ENCODE measurements around the gene MAD2L1BP. TPM values are rescaled to one million over a fixed set of nuclear protein-coding genes. Genes with fewer than 3 reads are reported as not detected.

MAD2L1BP gene
- polyA plus RNA-seq, 1 donor (not counting 4 experiments of a cell fraction or from before 2014, with no cell fraction given): 34.2 TPM

DNA sequence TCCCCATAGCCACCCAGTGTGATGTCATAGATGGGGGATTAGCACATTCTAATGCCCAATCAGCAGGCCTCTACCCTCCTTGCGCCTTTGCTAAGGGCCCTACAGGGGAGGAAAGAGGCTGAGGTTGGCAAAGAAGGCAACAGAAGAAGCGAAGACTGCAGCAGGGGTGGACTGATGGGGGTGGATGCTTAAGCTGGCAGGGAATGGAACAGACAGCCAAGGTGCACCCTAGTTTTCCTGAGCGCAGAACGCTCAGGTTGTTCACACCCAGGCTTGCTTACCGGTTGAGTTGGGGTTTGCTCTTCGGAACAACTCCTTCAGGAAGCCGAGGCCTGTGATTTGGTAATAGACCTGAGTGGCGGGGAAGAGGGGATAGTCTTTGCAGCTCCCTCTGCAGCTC, 39.3 kb downstream of the MAD2L1BP start:
- Histone ChIP-seq H4K20me1 (ENCODE audit: control insufficient read depth, extremely low read depth, insufficient read depth, low read length) (no peaks in the 10 kb centered on the region), H3K27me3 (ENCODE audit: control insufficient read depth, extremely low read depth, insufficient read depth, low read length) (no peaks in the 10 kb centered on the region), H3K9ac (ENCODE audit: control insufficient read depth, extremely low read depth, insufficient read depth, low read length) (no peak overlapping the region), H2AFZ (ENCODE audit: control insufficient read depth, low read length) (no peak overlapping the region), H3K4me3 (ENCODE audit: control insufficient read depth in 2 of 3, extremely low read depth in 1 of 3, insufficient read depth in 2 of 3, low read depth in 1 of 3, low read length in 3 of 3) (no peak overlapping the region), H3K4me1 (ENCODE audit: control insufficient read depth, extremely low read depth, insufficient read depth, low read length) (peaks cover 4% of the 10 kb centered on the region), H3K9me1 (ENCODE audit: control insufficient read depth, extremely low read depth, insufficient read depth, low read length) (no peaks in the 10 kb centered on the region), H3K79me2 (ENCODE audit: control insufficient read depth, insufficient read depth, low read length) (no peaks in the 10 kb centered on the region), H3K36me3 (ENCODE audit: control insufficient read depth in 2 of 2, extremely low read depth in 1 of 2, insufficient read depth in 2 of 2, low read length in 2 of 2) (peaks cover 34 to 60% of the 10 kb centered on the region in 2 experiments), H3K27ac (ENCODE audit: control insufficient read depth, insufficient read depth, low read length) (no peak overlapping the region), H3K9me3 (ENCODE audit: control insufficient read depth, low read depth, low read length) (no peaks in the 10 kb centered on the region), H3K4me2 (ENCODE audit: control insufficient read depth, extremely low read depth, insufficient read depth, low read depth, low read length) (no peak overlapping the region)
- TF ChIP-seq, protein P1, sequence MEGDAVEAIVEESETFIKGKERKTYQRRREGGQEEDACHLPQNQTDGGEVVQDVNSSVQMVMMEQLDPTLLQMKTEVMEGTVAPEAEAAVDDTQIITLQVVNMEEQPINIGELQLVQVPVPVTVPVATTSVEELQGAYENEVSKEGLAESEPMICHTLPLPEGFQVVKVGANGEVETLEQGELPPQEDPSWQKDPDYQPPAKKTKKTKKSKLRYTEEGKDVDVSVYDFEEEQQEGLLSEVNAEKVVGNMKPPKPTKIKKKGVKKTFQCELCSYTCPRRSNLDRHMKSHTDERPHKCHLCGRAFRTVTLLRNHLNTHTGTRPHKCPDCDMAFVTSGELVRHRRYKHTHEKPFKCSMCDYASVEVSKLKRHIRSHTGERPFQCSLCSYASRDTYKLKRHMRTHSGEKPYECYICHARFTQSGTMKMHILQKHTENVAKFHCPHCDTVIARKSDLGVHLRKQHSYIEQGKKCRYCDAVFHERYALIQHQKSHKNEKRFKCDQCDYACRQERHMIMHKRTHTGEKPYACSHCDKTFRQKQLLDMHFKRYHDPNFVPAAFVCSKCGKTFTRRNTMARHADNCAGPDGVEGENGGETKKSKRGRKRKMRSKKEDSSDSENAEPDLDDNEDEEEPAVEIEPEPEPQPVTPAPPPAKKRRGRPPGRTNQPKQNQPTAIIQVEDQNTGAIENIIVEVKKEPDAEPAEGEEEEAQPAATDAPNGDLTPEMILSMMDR (optimal IDR thresholded peaks at IDR 0.05 in 1 of 3, IDR thresholded peaks at IDR 0.05 in 1 of 3, conservative IDR thresholded peaks at IDR 0.05 in 1 of 3; ENCODE audit: extremely low read depth in 1 of 3, insufficient read depth in 2 of 3, low read length in 3 of 3): no peak
- TF ChIP-seq EZH2 (IDR thresholded peaks at IDR 0.05; ENCODE audit: low read length): no peak
- FAIRE-seq (no peak), DNase-seq (ENCODE audit: low read depth, low spot score) (no peak)
- dilution Hi-C loops (cut with MboI; ENCODE audit: extremely low pct_ligation_motif_present, low sequenced_read_pairs): no loop called here

DNA sequence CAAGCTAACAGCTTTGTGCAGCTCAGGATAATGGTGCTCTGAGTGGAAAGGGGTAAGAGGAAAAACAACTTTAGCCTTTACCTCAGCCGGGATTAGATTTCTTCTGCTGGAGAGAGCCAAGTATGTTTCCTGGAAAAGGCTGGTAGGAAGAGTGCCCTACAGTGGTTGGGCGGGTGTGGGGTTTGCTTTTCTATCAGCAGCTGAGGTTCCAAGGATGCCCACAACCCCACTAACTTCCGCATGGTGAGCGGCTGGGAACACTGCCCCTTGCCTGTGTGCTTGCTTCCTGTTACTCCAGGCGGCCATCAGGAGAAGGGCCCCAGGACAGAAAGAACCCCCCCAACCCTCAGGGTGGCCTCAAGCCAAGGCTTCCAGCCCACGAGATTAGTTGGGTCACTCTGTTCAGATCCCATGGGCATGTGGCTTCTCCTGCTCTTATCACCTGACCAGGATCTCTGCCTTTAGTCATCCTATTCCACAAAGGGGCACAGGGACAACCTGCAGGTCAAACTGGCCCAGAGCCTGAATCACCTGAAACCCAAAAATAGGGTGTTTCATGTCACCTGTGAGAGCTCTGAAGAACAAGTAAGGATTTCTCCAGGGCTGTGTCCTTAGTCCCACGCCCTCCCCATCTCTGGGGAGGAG, 41.4 kb downstream of the MAD2L1BP start:
- no peaks in the 10 kb centered on the region for H4K20me1 ChIP-seq (ENCODE audit: control insufficient read depth, extremely low read depth, insufficient read depth, low read length)
- no peak overlapping the region for H3K27ac ChIP-seq (ENCODE audit: control insufficient read depth, insufficient read depth, low read length)
- H3K9me3 ChIP-seq (ENCODE audit: control insufficient read depth, low read depth, low read length): no peaks in the 10 kb centered on the region
- H3K79me2 ChIP-seq (ENCODE audit: control insufficient read depth, insufficient read depth, low read length): peaks cover 6% of the 10 kb centered on the region
- no peak overlapping the region for H3K4me3 ChIP-seq (ENCODE audit: control insufficient read depth in 2 of 3, extremely low read depth in 1 of 3, insufficient read depth in 2 of 3, low read depth in 1 of 3, low read length in 3 of 3)
- H3K4me1 ChIP-seq (ENCODE audit: control insufficient read depth, extremely low read depth, insufficient read depth, low read length): no peaks in the 10 kb centered on the region
- peaks cover 26 to 58% of the 10 kb centered on the region in 2 experiments for H3K36me3 ChIP-seq (ENCODE audit: control insufficient read depth in 2 of 2, extremely low read depth in 1 of 2, insufficient read depth in 2 of 2, low read length in 2 of 2)
- no peak for DNase-seq (ENCODE audit: low read depth, low spot score)
- no peak for FAIRE-seq
- H3K9me1 ChIP-seq (ENCODE audit: control insufficient read depth, extremely low read depth, insufficient read depth, low read length): no peaks in the 10 kb centered on the region
- no peak overlapping the region for H3K4me2 ChIP-seq (ENCODE audit: control insufficient read depth, extremely low read depth, insufficient read depth, low read depth, low read length)
- no peak overlapping the region for H2AFZ ChIP-seq (ENCODE audit: control insufficient read depth, low read length)
- TF ChIP-seq, protein P1 (optimal IDR thresholded peaks at IDR 0.05 in 1 of 3, IDR thresholded peaks at IDR 0.05 in 1 of 3, conservative IDR thresholded peaks at IDR 0.05 in 1 of 3; ENCODE audit: extremely low read depth in 1 of 3, insufficient read depth in 2 of 3, low read length in 3 of 3): no peak
- no peak for TF ChIP-seq EZH2 (IDR thresholded peaks at IDR 0.05; ENCODE audit: low read length)
- dilution Hi-C loops (cut with MboI; ENCODE audit: extremely low pct_ligation_motif_present, low sequenced_read_pairs): no loop called here
- no peaks in the 10 kb centered on the region for H3K27me3 ChIP-seq (ENCODE audit: control insufficient read depth, extremely low read depth, insufficient read depth, low read length)
- no peak overlapping the region for H3K9ac ChIP-seq (ENCODE audit: control insufficient read depth, extremely low read depth, insufficient read depth, low read length)

Measured in keratinocyte (primary cell).